Loucy (cell line): ENCODE measurements around the gene TRIM58.

Experiments
- H2AFZ ChIP-seq: fragments of 200-600 bp; sonication (generic); 2 replicates; pipeline ENCODE4 v1.6.0; 2016; ENCODE audit warnings: antibody characterized with exemption, mild to moderate bottlenecking, low read length, moderate library complexity
- H3F3A ChIP-seq: fragments of 200-600 bp; 2 replicates; pipeline ENCODE4 v1.6.0; 2016; ENCODE audit warnings: antibody characterized with exemption, low read depth, mild to moderate bottlenecking
- H3K27me3 ChIP-seq: fragments of 200-600 bp; sonication (generic); 2 replicates; pipeline ENCODE4 v1.6.1; 2014; ENCODE audit warnings: low read length, mild to moderate bottlenecking; ENCODE audit not compliant: insufficient read depth, poor library complexity, severe bottlenecking
- H3K36me3 ChIP-seq: fragments of 200-600 bp; sonication (generic); 2 replicates; pipeline ENCODE4 v1.6.1; 2016; ENCODE audit warnings: low read length; ENCODE audit not compliant: insufficient read depth
- H3K4me1 ChIP-seq: fragments of 200-600 bp; sonication (generic); 2 replicates; pipeline ENCODE4 v1.5.1; 2014; ENCODE audit warnings: low read length, mild to moderate bottlenecking; ENCODE audit not compliant: insufficient read depth, poor library complexity, severe bottlenecking
- H3K4me2 ChIP-seq: fragments of 200-600 bp; sonication (generic); 2 replicates; pipeline ENCODE4 v1.6.0; 2014; ENCODE audit warnings: antibody characterized with exemption, low read length, low read depth, mild to moderate bottlenecking; ENCODE audit not compliant: poor library complexity, severe bottlenecking
- H3K4me3 ChIP-seq: fragments of 200-600 bp; sonication (generic); 2 replicates; pipeline ENCODE4 v1.5.1; 2014; ENCODE audit warnings: low read length, mild to moderate bottlenecking, mixed read lengths; ENCODE audit not compliant: poor library complexity, severe bottlenecking
- H3K79me2 ChIP-seq: fragments of 200-600 bp; sonication (generic); 2 replicates; pipeline ENCODE4 v1.6.1; 2014; ENCODE audit warnings: low read length; ENCODE audit not compliant: insufficient read depth
- H3K9ac ChIP-seq: fragments of 200-600 bp; sonication (generic); 2 replicates; pipeline ENCODE4 v1.6.0; 2014; ENCODE audit warnings: mild to moderate bottlenecking, low read depth, low read length, moderate library complexity; ENCODE audit not compliant: poor library complexity, severe bottlenecking
- H3K9me2 ChIP-seq: fragments of 200-600 bp; sonication (generic); replicated peaks from 2 replicates; pipeline ENCODE4 v1.6.1; 2016; ENCODE audit warnings: low read depth, low read length, mixed read lengths
- H3K9me3 ChIP-seq: fragments of 200-600 bp; sonication (generic); 2 replicates; pipeline ENCODE4 v1.6.1; 2014; ENCODE audit warnings: mild to moderate bottlenecking, antibody characterized with exemption, low read length, low read depth; ENCODE audit not compliant: insufficient read depth
- H4K20me1 ChIP-seq: fragments of 200-600 bp; sonication (generic); 2 replicates; pipeline ENCODE4 v1.6.0; 2014; ENCODE audit warnings: antibody characterized with exemption, low read length, mild to moderate bottlenecking; ENCODE audit not compliant: insufficient read depth, poor library complexity, severe bottlenecking
- CTCF ChIP-seq: fragments of 200-600 bp; sonication (generic); conservative IDR thresholded peaks from 2 replicates; pipeline ENCODE4 v1.5.1; 2014; ENCODE audit warnings: mild to moderate bottlenecking, antibody characterized with exemption, low read length
- EZH2phosphoT487 ChIP-seq: fragments of 200-600 bp; IDR thresholded peaks from 2 replicates; pipeline ENCODE4 v1.6.1; 2018; ENCODE audit warnings: antibody characterized with exemption, mild to moderate bottlenecking, moderate library complexity, borderline replicate concordance

TRIM58 gene

DNA sequence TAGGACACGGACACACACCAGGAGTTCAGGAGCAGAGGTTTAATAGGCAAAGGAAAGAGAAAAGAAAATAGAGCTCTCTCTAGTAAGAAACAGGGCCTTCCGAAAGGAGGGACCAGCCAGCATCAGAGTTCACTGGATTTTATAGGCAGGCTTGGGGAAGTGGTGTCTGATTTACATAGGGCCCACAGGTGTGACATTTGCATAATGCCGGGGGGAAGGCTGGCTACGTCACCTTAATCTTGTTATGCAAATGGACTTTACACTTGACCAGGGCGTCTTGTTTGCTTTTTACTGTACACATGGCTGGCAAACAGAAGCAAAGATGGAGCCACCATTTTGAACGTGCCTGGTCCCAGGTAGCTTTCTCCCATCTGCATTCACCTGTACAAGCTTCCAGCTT is 33.0 kb upstream of the TRIM58 start, which contains the start of gene OR14A16:
OR14A16 (minus strand) TSS at position 97 of the 400 bp plus-strand sequence. CDS start 8,390 bp downstream, outside the sequence.
- Histone ChIP-seq H3K4me3 (no peak within 1 kb of the TSS), H3K4me1 (no peaks in the 10 kb centered on the region), H3K9me2 (no peaks in the 10 kb centered on the region), H3K79me2 (no peaks in the 10 kb centered on the region), H2AFZ (no peak within 1 kb of the TSS), H3K9ac (no peak within 1 kb of the TSS), H3K9me3 (no peaks in the 10 kb centered on the region), H3K36me3 (no peaks in the 10 kb centered on the region), H3F3A (no peaks in the 10 kb centered on the region), H3K27me3 (no peaks in the 10 kb centered on the region), H4K20me1 (no peaks in the 10 kb centered on the region), H3K4me2 (no peak within 1 kb of the TSS)
- TF ChIP-seq CTCF, result no peak
- no peak for TF ChIP-seq EZH2phosphoT487

- TF ChIP-seq EZH2phosphoT487, result no peak
- no peak for TF ChIP-seq CTCF
- Histone ChIP-seq H3K27me3 (no peaks in the 10 kb centered on the region), H3K36me3 (no peaks in the 10 kb centered on the region), H3K4me3 (no peak overlapping the region), H3K4me2 (no peak overlapping the region), H3K9ac (no peak overlapping the region), H3F3A (no peaks in the 10 kb centered on the region), H3K4me1 (no peaks in the 10 kb centered on the region), H3K9me3 (no peaks in the 10 kb centered on the region), H3K79me2 (no peaks in the 10 kb centered on the region), H3K9me2 (no peaks in the 10 kb centered on the region), H2AFZ (no peak overlapping the region), H4K20me1 (no peaks in the 10 kb centered on the region)
These were observed 31.6 kb upstream of the TRIM58 start for GRCh38 chr1:247825362-247825761.

DNA sequence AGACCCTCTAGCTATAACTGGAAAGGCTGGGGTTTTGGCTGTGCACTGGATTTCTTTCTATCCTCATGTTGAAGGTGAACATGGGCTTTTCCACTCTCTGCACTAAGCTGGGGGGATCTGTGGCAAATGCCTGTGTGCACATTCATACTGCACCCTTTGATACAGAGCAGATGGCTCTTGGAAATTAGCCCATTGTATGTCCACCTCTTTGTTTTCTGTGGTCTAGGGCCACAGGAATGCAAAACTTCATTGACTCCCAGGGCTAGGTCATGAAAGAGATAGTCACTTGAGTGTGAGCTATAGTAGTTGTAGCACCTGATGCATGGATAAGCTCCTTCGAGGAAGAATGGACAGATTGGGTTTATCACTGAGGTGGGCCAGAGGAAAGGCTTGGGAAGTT is 27.3 kb upstream of the TRIM58 start:
- Histone ChIP-seq H3K36me3 (no peaks in the 10 kb centered on the region), H3K27me3 (no peaks in the 10 kb centered on the region), H3K9me2 (no peaks in the 10 kb centered on the region), H3K4me3 (no peak overlapping the region), H3F3A (no peaks in the 10 kb centered on the region), H3K79me2 (no peaks in the 10 kb centered on the region), H3K4me1 (no peaks in the 10 kb centered on the region), H3K9ac (no peak overlapping the region), H3K9me3 (no peaks in the 10 kb centered on the region), H4K20me1 (no peaks in the 10 kb centered on the region), H2AFZ (no peak overlapping the region), H3K4me2 (no peak overlapping the region)
- TF ChIP-seq CTCF (no peak), EZH2phosphoT487 (no peak)
